Activated CD4-positive, alpha-beta T cell treated with anti-CD3 and anti-CD28 coated beads for 36 hours (primary cell): ENCODE data around the gene GIGYF2. TPM values are rescaled to one million over a fixed set of nuclear protein-coding genes. Genes with fewer than 3 reads are reported as not detected.
"Not testable (repeated sequence)": the region's sequence is repeated elsewhere in the genome, so short reads cannot be mapped to it uniquely, and the experiment has no call there.

Experiments
- ATAC-seq: fragments of 200-7000 bp; cut with Tn5 transposase; one replicate; pipeline ENCODE4 v1.10.0; 2021; ENCODE audit warnings: mild to moderate bottlenecking, moderate library complexity
- CTCF ChIA-PET: fragments of 350-600 bp; sonication (Branson Sonifier 250); formaldehyde crosslinking; loops from one replicate; lab custom pipeline; 2021; ENCODE audit warnings: antibody characterized with exemption; lab: Charles Lee
- POLR2A ChIA-PET: fragments of 350-600 bp; sonication (Branson Sonifier 250); formaldehyde crosslinking; loops from one replicate; lab custom pipeline; 2021; ENCODE audit warnings: antibody characterized with exemption, inconsistent platforms; lab: Charles Lee
- DNase-seq: peaks from one replicate; pipeline ENCODE4 v3.0.0-alpha.2; 2020
- H3K27ac Mint-ChIP-seq: one replicate; pipeline ENCODE4 v1.8.0; 2021; ENCODE audit warnings: mixed read lengths
- H3K27me3 Mint-ChIP-seq: one replicate; pipeline ENCODE4 v1.8.0; 2021; ENCODE audit warnings: mixed read lengths
- H3K36me3 Mint-ChIP-seq: one replicate; pipeline ENCODE4 v1.8.0; 2021; ENCODE audit warnings: low read depth, mixed read lengths
- H3K4me1 Mint-ChIP-seq: one replicate; pipeline ENCODE4 v1.8.0; 2021; ENCODE audit warnings: mixed read lengths
- H3K4me3 Mint-ChIP-seq: one replicate; pipeline ENCODE4 v1.8.0; 2021; ENCODE audit warnings: mild to moderate bottlenecking, moderate library complexity, mixed read lengths
- H3K9me3 Mint-ChIP-seq: one replicate; pipeline ENCODE4 v1.8.0; 2021; ENCODE audit warnings: low read depth, mixed read lengths
- intact Hi-C, 2 experiments: fragments of 100-400 bp; cut with DNase I in 1 of 2; cut with micrococcal nuclease in 1 of 2; formaldehyde crosslinking; loops; one replicate each; pipeline versions ENCODE4 v1.14.2 to v1.15.1; 2022 to 2024; cut with DNase I, micrococcal nuclease
- total RNA-seq, 2 experiments: library from RNA; stranded (reverse); gene quantifications; one replicate each; pipeline ENCODE4 v1.2.3, GENCODE V29; 2021

GIGYF2 gene
- total RNA-seq, 2 experiments from 2014 or later: 51.1 to 51.9 TPM

DNA sequence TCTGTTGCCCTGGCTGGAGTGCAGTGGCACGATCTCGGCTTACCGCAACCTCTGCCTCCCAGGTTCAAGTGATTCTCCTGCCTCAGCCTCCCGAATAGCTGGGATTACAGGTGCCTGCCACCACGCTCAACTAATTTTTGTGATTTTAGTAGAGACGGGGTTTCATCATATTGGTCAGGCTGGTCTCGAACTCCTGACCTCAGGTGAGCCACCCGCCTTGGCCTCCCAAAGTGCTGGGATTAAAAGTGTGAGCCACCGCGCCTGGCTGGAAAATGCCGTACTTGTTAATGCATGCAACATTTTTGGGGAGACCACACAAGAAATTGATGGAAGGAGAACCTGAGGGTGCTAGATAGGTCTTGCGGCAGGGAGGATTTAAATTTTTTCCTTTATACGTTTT lies 6.0 kb upstream of the GIGYF2 start:
- DNase-seq, H3K27me3 Mint-ChIP-seq, ATAC-seq, H3K27ac Mint-ChIP-seq, CTCF ChIA-PET, H3K4me1 Mint-ChIP-seq, POLR2A ChIA-PET, H3K36me3 Mint-ChIP-seq, H3K9me3 Mint-ChIP-seq, H3K4me3 Mint-ChIP-seq: not testable (repeated sequence)
- intact Hi-C loops: loop anchor here in 1 of 2 experiments (10.0 kb wide), 1 partner anchor 376 kb away; no protein-coding TSS in a partner anchor

DNA sequence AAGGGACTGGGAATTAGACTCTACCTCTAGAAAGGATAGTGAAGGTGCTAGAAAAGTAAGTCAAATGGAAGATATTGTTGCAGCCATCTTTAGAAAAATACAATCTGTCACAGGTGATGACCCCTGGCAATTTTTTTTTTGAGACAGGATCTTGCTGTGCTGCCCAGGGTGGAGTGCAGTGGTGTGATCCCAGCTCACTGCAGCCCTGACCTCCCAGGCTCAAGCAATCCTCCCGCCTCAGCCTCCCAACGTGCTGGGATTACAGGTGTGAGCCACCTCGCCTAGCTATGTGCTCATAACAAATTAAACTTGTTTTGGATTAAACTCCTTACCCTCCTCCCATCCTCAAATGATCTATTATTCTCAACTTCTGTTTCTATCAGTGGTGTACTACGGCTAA lies 3.8 kb upstream of the GIGYF2 start:
- ChIA-PET CTCF (no interaction called here), POLR2A (no interaction called here)
- no peaks in the 10 kb centered on the region for H3K27me3 Mint-ChIP-seq
- intact Hi-C loops: loop anchor here in 1 of 2 experiments (10.0 kb wide), 1 partner anchor 379 kb away; no protein-coding TSS in a partner anchor
- H3K4me3 Mint-ChIP-seq: no peak overlapping the region
- DNase-seq (no peak), ATAC-seq (no peak)
- H3K27ac Mint-ChIP-seq: no peak overlapping the region
- H3K4me1 Mint-ChIP-seq: peaks cover 9% of the 10 kb centered on the region
- peaks cover 5% of the 10 kb centered on the region for H3K36me3 Mint-ChIP-seq
- peaks cover 2% of the 10 kb centered on the region for H3K9me3 Mint-ChIP-seq

DNA sequence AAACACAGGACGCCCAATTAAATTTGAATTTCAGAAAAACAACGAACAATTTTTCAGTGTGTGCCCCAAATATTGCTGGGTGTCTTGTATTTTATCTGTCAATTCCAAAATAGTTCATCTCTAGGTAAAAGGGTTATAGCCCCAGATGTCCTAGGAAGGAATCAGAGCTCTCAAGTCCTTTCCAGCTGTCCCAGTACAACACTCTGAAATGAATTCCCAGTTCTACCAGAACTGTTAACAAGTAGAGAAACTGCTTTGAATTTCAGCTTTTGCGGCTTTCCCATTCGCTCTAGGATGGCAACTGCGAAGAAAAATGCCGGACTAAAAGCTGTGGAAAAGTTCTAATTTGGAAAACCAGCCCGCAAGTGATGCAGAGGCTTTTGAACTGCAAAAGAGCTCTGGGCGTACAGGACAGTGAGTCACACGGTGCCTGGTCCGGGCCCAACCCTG lies 497 bp upstream of the GIGYF2 start:
- intact Hi-C loops: loop anchor here (1.0 to 10.0 kb wide), 10 partner anchors 84 to 1084 kb away; partner anchors contain the start of genes EIF4E2 (in 2 of the 2), TIGD1 (in 2 of the 2), ATG16L1 (in 1 of the 2) and DGKD (in 1 of the 2)
- no peaks in the 10 kb centered on the region for H3K27me3 Mint-ChIP-seq
- peaks cover 2% of the 10 kb centered on the region for H3K9me3 Mint-ChIP-seq
- peaks cover 36% of the 10 kb centered on the region for H3K4me1 Mint-ChIP-seq
- POLR2A ChIA-PET: interaction anchor here (0.6 kb wide), 1 partner anchor 16 kb away, joined by 4 read pairs; no protein-coding TSS in a partner anchor
- no peak for ATAC-seq
- H3K36me3 Mint-ChIP-seq: peaks cover 29% of the 10 kb centered on the region
- peak overlapping the region; percentile 99 for H3K4me3 Mint-ChIP-seq
- CTCF ChIA-PET: no interaction called here
- no peak for DNase-seq
- H3K27ac Mint-ChIP-seq: peak overlapping the region; percentile 51

DNA sequence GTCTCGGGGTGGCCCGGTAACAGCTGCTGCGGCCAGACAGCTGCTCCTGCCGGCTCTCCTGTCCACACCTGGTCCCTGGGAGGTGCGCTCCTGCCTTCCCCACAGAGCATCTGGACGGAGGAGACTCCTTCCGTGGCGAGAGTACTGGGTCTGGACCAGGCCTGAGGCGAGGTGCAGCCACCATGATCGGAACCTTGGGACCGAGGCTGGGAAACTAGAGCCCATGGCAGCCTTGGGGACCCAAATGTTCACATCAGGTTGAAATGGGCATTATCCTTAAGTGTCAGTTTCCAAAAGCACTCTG lies 628 bp downstream of the GIGYF2 start:
- CTCF ChIA-PET: interaction anchor here (1.0 kb wide), 1 partner anchor 106 kb away, joined by 4 read pairs; no protein-coding TSS in a partner anchor
- POLR2A ChIA-PET: interaction anchor here (0.7 kb wide), 1 partner anchor 66 kb away, joined by 3 read pairs; no protein-coding TSS in a partner anchor
- Mint-ChIP-seq H3K4me3 (peak overlapping the region; percentile 99), H3K4me1 (peaks cover 40% of the 10 kb centered on the region), H3K27me3 (no peaks in the 10 kb centered on the region), H3K36me3 (peaks cover 34% of the 10 kb centered on the region), H3K9me3 (peaks cover 2% of the 10 kb centered on the region), H3K27ac (peak overlapping the region; percentile 87)
- DNase-seq (no peak), ATAC-seq (no peak)
- intact Hi-C loops: loop anchor here (1.0 to 10.0 kb wide), 10 partner anchors 85 to 1085 kb away; partner anchors contain the start of genes EIF4E2 (in 2 of the 2), TIGD1 (in 2 of the 2), ATG16L1 (in 1 of the 2) and DGKD (in 1 of the 2)

DNA sequence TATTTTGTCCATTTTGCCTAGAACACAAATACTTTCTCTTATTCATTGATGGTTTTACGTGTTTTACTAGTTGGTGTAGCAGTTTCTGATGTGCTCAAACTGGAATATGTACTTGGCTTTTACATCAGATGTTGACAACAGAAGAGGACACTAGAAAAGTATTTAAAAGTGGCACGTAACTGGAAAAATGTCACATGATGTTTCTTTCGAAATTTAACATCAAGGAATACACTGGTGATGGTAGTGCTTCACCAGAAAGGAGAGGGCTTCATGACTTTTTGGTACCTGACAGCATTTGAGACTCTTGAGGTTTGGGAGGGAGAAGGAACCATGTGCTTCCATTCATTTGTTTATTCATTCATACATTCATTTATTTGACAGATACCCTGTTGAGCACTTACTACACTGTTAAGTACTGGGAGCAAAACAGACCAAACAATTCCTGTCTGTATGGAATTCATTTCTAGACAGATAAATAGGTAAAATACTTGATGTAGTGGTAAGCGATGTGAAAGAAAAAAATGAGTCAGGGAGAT lies 1.5 kb downstream of the GIGYF2 start:
- H3K27me3 Mint-ChIP-seq: no peaks in the 10 kb centered on the region
- peaks cover 2% of the 10 kb centered on the region for H3K9me3 Mint-ChIP-seq
- ChIA-PET POLR2A (interaction anchor here (0.7 kb wide), 1 partner anchor 66 kb away, joined by 3 read pairs; no protein-coding TSS in a partner anchor), CTCF (interaction anchor here (0.6 to 1.0 kb wide), 2 partner anchors 105 to 989 kb away, joined by 3 to 4 read pairs; no protein-coding TSS in a partner anchor)
- H3K4me3 Mint-ChIP-seq: peak overlapping the region; percentile 99
- no peak for ATAC-seq
- peak overlapping the region; percentile 27 for H3K27ac Mint-ChIP-seq
- H3K36me3 Mint-ChIP-seq: peaks cover 37% of the 10 kb centered on the region
- intact Hi-C loops: loop anchor here (5.0 to 10.0 kb wide), 3 partner anchors 86 to 1086 kb away; no protein-coding TSS in a partner anchor
- DNase-seq: no peak
- peaks cover 43% of the 10 kb centered on the region for H3K4me1 Mint-ChIP-seq

DNA sequence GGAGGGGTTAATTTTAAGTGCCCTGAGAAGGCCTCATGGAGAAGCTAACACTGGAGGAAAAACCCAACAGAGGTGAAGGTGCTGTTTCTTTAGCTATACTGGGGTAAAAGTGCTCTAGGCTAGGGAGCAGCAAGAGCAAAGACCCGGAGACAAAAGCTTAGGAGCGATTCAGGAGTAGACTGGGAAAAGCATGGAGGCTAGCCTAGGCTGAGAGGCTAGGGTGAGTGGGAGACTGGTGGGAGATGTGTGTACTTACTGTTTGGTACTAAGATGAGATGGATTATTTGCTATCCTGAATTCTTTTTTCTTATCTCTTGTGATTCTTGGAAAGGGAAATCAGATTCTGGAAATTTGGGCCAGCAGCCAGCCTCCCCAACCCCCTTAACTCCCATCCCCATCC lies 2.0 kb downstream of the GIGYF2 start:
- ATAC-seq (no peak), DNase-seq (no peak)
- peak overlapping the region; percentile 99 for H3K4me3 Mint-ChIP-seq
- intact Hi-C loops: loop anchor here (5.0 to 10.0 kb wide), 3 partner anchors 87 to 1087 kb away; no protein-coding TSS in a partner anchor
- H3K36me3 Mint-ChIP-seq: peaks cover 42% of the 10 kb centered on the region
- peak overlapping the region; percentile 27 for H3K27ac Mint-ChIP-seq
- peaks cover 2% of the 10 kb centered on the region for H3K9me3 Mint-ChIP-seq
- ChIA-PET CTCF (no interaction called here), POLR2A (no interaction called here)
- no peaks in the 10 kb centered on the region for H3K27me3 Mint-ChIP-seq
- H3K4me1 Mint-ChIP-seq: peaks cover 45% of the 10 kb centered on the region

DNA sequence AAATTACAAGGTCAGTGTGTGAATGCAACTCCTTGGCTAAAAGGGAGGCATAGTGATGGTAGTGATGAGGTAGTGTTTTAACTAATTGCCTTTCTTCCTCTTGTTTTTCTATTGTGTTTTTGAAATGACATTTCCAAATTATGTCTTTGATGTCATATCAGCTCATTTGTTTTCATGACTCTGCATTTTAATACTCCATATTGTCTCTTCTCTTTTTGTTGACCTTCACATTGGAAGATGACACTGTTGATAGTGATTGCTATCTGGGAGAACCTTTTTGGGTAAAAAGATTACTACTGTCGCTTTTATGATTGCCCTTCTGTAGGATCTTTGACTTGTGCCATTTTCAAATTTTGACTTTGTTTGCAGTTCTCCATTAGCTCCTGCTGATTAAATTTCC lies 3.0 kb downstream of the GIGYF2 start:
- Mint-ChIP-seq H3K27me3 (no peaks in the 10 kb centered on the region), H3K27ac (peak overlapping the region; percentile 55), H3K36me3 (peaks cover 49% of the 10 kb centered on the region), H3K9me3 (peaks cover 2% of the 10 kb centered on the region), H3K4me3 (peak overlapping the region; percentile 99), H3K4me1 (peaks cover 45% of the 10 kb centered on the region)
- CTCF ChIA-PET: interaction anchor here (0.6 kb wide), 1 partner anchor 739 kb away, joined by 3 read pairs; no protein-coding TSS in a partner anchor
- POLR2A ChIA-PET: no interaction called here
- intact Hi-C loops: no loop called here
- ATAC-seq (no peak), DNase-seq (no peak)

DNA sequence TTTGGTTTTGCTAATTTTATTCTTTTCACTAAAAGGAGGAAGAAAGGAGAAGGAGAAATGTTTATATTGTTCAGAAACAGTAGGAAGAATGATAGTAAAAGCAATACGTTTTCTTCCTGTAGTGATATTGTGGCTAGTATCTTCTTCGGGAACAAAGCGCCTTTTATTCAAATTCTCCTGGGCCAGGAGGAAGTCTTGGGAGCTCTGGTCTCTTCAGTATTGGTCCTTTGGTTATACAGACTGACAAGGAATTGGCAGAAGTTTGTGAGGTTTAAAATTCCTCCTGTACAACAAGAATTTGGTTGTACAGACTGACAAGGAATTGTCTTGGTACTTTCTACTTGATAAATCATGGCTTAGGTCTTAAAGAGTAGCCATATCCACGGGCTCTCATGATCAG lies 9.9 kb downstream of the GIGYF2 start:
- H3K9me3 Mint-ChIP-seq: no peaks in the 10 kb centered on the region
- DNase-seq (no peak), ATAC-seq (no peak)
- CTCF ChIA-PET: interaction anchor here (0.6 kb wide), 1 partner anchor 182 kb away, joined by 3 read pairs; no protein-coding TSS in a partner anchor
- H3K27ac Mint-ChIP-seq: no peak overlapping the region
- POLR2A ChIA-PET: no interaction called here
- intact Hi-C loops: no loop called here
- peaks cover 12% of the 10 kb centered on the region for H3K4me1 Mint-ChIP-seq
- H3K36me3 Mint-ChIP-seq: peaks cover 44% of the 10 kb centered on the region
- H3K27me3 Mint-ChIP-seq: no peaks in the 10 kb centered on the region
- no peak overlapping the region for H3K4me3 Mint-ChIP-seq

DNA sequence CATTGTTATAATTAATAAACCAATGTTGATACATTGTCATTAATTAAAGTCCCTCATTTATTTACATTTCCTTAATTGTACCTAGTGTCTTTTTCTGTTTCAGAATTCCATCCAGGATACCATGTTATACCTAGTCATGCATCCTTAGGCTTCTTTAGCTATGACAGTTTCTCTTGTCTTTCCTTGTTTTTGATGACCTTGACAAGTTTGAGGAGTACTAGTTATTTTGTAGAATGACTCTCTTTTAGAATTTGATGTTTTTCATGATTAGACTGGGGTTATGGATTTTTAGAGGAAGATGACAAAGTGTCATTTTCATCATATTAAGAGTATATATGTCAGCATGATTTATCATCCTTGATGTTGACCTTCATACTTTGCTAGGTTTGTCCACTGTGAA lies 16.4 kb downstream of the GIGYF2 start:
- no peak for DNase-seq
- no peak for ATAC-seq
- POLR2A ChIA-PET: no interaction called here

DNA sequence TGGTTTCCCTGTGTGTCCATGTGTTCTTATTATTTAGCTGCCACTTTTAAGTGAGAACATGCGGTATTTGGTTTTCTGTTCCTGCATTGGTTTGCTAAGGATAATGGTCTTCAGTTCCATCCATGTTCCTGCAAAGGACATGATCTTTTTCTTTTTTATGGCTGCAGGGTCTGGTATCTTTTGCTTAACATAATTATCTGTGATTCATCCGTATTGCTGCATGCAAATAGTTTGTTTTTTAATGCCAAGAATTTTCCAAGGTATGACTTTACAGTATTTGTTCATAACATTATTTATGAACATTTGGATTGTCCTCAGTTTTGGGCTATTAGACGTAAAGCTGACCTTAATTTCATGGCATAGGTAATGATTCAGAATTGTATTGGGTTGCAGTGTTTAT lies 17.8 kb downstream of the GIGYF2 start:
- ATAC-seq: no peak
- POLR2A ChIA-PET: no interaction called here
- Mint-ChIP-seq H3K27ac (no peak overlapping the region), H3K4me1 (peaks cover 21% of the 10 kb centered on the region), H3K9me3 (peaks cover 4% of the 10 kb centered on the region), H3K27me3 (no peaks in the 10 kb centered on the region), H3K4me3 (no peak overlapping the region), H3K36me3 (peaks cover 51% of the 10 kb centered on the region)
- CTCF ChIA-PET: interaction anchor here (0.6 kb wide), 1 partner anchor 1116 kb away, joined by 4 read pairs; no protein-coding TSS in a partner anchor
- intact Hi-C loops: no loop called here
- no peak for DNase-seq

More for the DNA sequence above, 16.4 kb downstream of the GIGYF2 start:
- CTCF ChIA-PET: interaction anchor here (0.7 kb wide), 1 partner anchor 119 kb away, joined by 4 read pairs; no protein-coding TSS in a partner anchor
- Mint-ChIP-seq H3K27me3 (no peaks in the 10 kb centered on the region), H3K4me1 (peaks cover 21% of the 10 kb centered on the region), H3K27ac (no peak overlapping the region), H3K4me3 (no peak overlapping the region), H3K36me3 (peaks cover 41% of the 10 kb centered on the region), H3K9me3 (peaks cover 4% of the 10 kb centered on the region)
- intact Hi-C loops: no loop called here

DNA sequence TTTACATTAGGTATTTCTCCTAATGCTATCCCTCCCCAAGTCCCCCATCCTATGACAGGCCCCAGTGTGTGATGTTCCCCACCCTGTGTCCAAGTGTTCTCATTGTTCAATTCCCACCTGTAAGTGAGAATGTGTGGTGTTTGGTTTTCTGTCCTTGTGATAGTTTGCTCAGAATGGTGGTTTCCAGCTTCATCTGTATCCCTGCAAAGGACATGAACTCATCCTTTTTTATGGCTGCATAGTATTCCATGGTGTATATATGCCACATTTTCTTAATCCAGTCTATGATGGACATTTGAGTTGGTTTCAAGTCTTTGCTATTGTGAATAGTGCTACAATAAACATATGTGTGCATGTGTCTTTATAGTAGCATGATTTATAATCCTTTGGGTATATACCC lies 22.9 kb downstream of the GIGYF2 start:
- CTCF ChIA-PET: interaction anchor here (0.6 kb wide), 1 partner anchor 489 kb away, joined by 4 read pairs; no protein-coding TSS in a partner anchor
- POLR2A ChIA-PET: not testable (repeated sequence)
- peaks cover 50% of the 10 kb centered on the region for H3K36me3 Mint-ChIP-seq

More for the DNA sequence above, 22.9 kb downstream of the GIGYF2 start:
- peaks cover 24% of the 10 kb centered on the region for H3K4me1 Mint-ChIP-seq
- H3K27ac Mint-ChIP-seq, H3K27me3 Mint-ChIP-seq, H3K9me3 Mint-ChIP-seq, DNase-seq, H3K4me3 Mint-ChIP-seq, ATAC-seq, intact Hi-C loops: not testable (repeated sequence)
